ENCODE data around the gene TELO2.

Gene TELO2

DNA sequence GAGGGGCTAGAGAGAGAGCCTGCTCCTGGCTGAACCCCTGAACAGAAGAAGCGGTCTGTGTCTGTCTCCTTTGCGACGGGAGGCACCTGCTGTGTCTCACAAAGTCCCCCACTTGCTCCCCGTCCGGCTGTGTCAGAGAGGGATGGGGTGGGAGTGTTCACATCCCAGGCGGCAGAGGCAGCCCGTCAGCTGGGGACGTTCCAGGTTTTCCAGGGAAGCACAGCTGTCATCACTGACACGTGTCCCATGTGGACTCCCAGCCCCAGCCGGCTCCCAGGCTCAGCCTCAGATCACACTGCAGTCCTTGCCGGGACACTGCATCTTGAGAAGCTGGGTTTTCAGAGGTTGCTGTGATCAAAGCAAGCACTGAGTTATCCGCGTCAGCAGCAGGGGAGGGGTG lies 1.6 kb downstream of the TELO2 start:
- Histone ChIP-seq H3K9me3 (no peaks in the 10 kb centered on the region), H3K36me3 (peaks cover 29 to 53% (median 45%) of the 10 kb centered on the region in 3 donors), H3K4me3 (peak overlapping the region; percentile 79 to 81), H3K4me1 (peaks cover 0 to 31% (median 17%) of the 10 kb centered on the region in 4 donors), H3K27me3 (no peaks in the 10 kb centered on the region), H3K27ac (peak overlapping the region in 1 of 2 donors; percentile 6)
- no peak for DNase-seq
- TF ChIP-seq, protein P1, sequence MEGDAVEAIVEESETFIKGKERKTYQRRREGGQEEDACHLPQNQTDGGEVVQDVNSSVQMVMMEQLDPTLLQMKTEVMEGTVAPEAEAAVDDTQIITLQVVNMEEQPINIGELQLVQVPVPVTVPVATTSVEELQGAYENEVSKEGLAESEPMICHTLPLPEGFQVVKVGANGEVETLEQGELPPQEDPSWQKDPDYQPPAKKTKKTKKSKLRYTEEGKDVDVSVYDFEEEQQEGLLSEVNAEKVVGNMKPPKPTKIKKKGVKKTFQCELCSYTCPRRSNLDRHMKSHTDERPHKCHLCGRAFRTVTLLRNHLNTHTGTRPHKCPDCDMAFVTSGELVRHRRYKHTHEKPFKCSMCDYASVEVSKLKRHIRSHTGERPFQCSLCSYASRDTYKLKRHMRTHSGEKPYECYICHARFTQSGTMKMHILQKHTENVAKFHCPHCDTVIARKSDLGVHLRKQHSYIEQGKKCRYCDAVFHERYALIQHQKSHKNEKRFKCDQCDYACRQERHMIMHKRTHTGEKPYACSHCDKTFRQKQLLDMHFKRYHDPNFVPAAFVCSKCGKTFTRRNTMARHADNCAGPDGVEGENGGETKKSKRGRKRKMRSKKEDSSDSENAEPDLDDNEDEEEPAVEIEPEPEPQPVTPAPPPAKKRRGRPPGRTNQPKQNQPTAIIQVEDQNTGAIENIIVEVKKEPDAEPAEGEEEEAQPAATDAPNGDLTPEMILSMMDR (IDR thresholded peaks at IDR 0.05) = no peak
- intact Hi-C loops (cut with DNase I; ENCODE audit: low total_unique reads) = loop anchor here (5.0 kb wide), 1 partner anchor 118 kb away; the partner anchor contains the start of genes CRAMP1 and IFT140

DNA sequence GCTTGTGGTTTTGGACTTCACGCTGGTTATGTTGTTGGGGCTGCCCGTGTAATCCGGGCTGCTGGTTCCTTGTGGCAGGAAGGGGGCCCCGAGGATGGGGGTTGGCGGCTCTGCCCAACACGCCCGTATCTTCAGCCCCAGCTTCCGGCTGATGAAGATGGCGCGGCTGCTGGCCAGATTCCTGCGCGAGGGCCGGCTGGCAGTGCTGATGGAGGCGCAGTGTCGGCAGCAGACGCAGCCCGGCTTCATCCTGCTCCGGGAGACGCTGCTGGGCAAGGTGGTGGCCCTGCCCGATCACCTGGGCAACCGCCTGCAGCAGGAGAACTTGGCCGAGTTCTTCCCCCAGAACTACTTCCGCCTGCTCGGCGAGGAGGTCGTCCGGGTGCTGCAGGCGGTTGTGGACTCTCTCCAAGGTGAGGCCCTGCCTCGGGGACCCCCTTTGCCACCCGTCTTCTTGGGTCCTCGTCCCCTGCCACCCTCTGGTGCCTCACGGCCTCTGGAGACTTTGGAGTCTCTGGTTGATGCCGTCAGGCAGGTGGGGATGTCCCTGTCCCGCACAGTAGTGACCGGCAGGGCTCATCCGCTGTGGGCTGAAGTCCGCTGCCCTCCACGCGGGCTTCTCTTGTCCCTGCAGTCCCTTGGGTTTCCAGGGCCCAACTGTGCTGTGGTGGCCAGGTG lies 2.2 kb downstream of the TELO2 start:
- no peak overlapping the region for H3K4me3 ChIP-seq
- H3K36me3 ChIP-seq = peaks cover 35 to 59% (median 51%) of the 10 kb centered on the region in 3 donors
- intact Hi-C loops (cut with DNase I; ENCODE audit: low total_unique reads) = no loop called here
- no peak overlapping the region for H3K27ac ChIP-seq
- no peaks in the 10 kb centered on the region for H3K27me3 ChIP-seq
- no peak for DNase-seq
- no peaks in the 10 kb centered on the region for H3K9me3 ChIP-seq
- peaks cover 0 to 31% (median 17%) of the 10 kb centered on the region in 4 donors for H3K4me1 ChIP-seq
- TF ChIP-seq, protein P1 (IDR thresholded peaks at IDR 0.05) = no peak

DNA sequence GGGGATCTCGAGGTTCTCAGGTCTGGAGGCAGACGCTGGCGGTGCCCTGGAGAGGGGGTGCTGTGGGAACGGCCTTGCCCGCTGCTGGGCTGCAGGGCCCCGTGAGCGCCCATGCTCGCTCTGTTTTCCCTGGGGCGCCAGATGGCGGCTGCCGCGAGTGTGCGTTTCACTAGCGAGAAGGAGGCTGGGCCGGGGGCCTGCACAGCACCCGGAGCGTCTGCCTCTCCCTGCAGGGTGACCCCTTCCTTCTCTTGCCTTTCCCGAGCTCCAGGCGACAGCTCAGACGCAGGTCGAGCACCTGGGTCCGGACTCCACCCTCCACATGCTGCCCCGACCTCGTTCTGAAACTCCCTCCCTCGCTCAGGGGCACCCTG lies 2.7 kb downstream of the TELO2 start:
- no peak for DNase-seq
- intact Hi-C loops (cut with DNase I; ENCODE audit: low total_unique reads) = no loop called here
- H3K4me3 ChIP-seq = no peak overlapping the region
- no peak overlapping the region for H3K27ac ChIP-seq
- peaks cover 0 to 31% (median 17%) of the 10 kb centered on the region in 4 donors for H3K4me1 ChIP-seq
- H3K9me3 ChIP-seq = no peaks in the 10 kb centered on the region
- H3K36me3 ChIP-seq = peaks cover 40 to 64% (median 56%) of the 10 kb centered on the region in 3 donors
- TF ChIP-seq, protein P1 (IDR thresholded peaks at IDR 0.05) = no peak
- no peaks in the 10 kb centered on the region for H3K27me3 ChIP-seq

GRCh38 chr16:1496464-1496863 lies 3.3 kb downstream of the TELO2 start:
- no peak overlapping the region for H3K27ac ChIP-seq
- no peaks in the 10 kb centered on the region for H3K9me3 ChIP-seq
- DNase-seq = no peak
- peaks cover 0 to 31% (median 17%) of the 10 kb centered on the region in 4 donors for H3K4me1 ChIP-seq
- no peak overlapping the region for H3K4me3 ChIP-seq
- peaks cover 46 to 70% (median 62%) of the 10 kb centered on the region in 3 donors for H3K36me3 ChIP-seq
- TF ChIP-seq, protein P1 (IDR thresholded peaks at IDR 0.05) = no peak
- intact Hi-C loops (cut with DNase I; ENCODE audit: low total_unique reads) = no loop called here
- H3K27me3 ChIP-seq = no peaks in the 10 kb centered on the region

DNA sequence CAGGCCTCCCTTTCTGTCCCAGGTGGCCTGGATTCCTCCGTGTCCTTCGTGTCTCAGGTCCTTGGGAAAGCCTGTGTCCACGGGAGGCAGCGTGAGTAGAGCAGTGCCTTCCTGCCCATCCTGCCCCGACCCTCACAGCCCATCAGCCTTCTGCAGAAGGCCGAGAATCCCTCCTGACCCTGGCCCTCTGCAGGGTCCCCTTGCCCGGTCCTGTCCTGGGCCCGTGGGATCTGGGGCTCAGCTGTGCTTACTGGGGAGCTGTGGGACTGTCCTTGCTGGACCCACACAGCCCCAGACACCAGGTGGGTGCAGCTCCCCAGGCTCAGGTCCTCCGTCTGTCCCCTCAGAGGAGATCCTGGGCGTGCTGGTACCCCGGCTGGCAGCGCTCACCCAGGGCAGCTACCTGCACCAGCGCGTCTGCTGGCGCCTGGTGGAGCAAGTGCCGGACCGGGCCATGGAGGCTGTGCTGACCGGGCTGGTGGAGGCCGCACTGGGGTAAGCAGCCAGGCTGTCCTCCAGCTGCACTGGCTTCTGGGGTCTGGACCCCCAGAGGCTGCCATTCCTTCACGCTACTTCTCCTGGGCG lies 3.9 kb downstream of the TELO2 start:
- TF ChIP-seq, protein P1 (IDR thresholded peaks at IDR 0.05) = no peak
- no peak overlapping the region for H3K27ac ChIP-seq
- no peaks in the 10 kb centered on the region for H3K27me3 ChIP-seq
- no peaks in the 10 kb centered on the region for H3K9me3 ChIP-seq
- no peak overlapping the region for H3K4me3 ChIP-seq
- DNase-seq = no peak
- intact Hi-C loops (cut with DNase I; ENCODE audit: low total_unique reads) = no loop called here
- H3K4me1 ChIP-seq = peaks cover 0 to 31% (median 17%) of the 10 kb centered on the region in 4 donors
- H3K36me3 ChIP-seq = peaks cover 53 to 77% (median 69%) of the 10 kb centered on the region in 3 donors
